Type B pancreatic cell (in vitro differentiated cells): ENCODE data around the gene C16orf89. TPM values are rescaled to one million over a fixed set of nuclear protein-coding genes. Genes with fewer than 3 reads are reported as not detected.

Source experiments
- DNase-seq: peaks from one replicate; pipeline ENCODE4 v3.0.0; 2021; ENCODE audit warnings: mixed read lengths; ENCODE audit not compliant: unreplicated experiment; ENCODE audit errors: extremely low spot score
- H3K27ac Mint-ChIP-seq: 2 replicates; pipeline ENCODE4 v1.8.0; 2021; ENCODE audit warnings: mild to moderate bottlenecking, mixed read lengths
- H3K27me3 Mint-ChIP-seq: 2 replicates; pipeline ENCODE4 v1.8.0; 2021; ENCODE audit warnings: mixed read lengths
- H3K36me3 Mint-ChIP-seq: 2 replicates; pipeline ENCODE4 v1.8.0; 2021; ENCODE audit warnings: mixed read lengths
- H3K4me1 Mint-ChIP-seq: one replicate; pipeline ENCODE4 v1.8.0; 2021; ENCODE audit warnings: mixed read lengths; ENCODE audit not compliant: unreplicated experiment
- H3K4me3 Mint-ChIP-seq: 2 replicates; pipeline ENCODE4 v1.8.0; 2021; ENCODE audit warnings: mild to moderate bottlenecking, mixed read lengths
- H3K9me3 Mint-ChIP-seq: 2 replicates; pipeline ENCODE4 v1.8.0; 2021; ENCODE audit warnings: mixed read lengths
- CTCF ChIP-seq: fragments of 200-600 bp; sonication (generic); conservative IDR thresholded peaks from 2 replicates; pipeline ENCODE4 v1.5.0; 2021; ENCODE audit warnings: antibody characterized with exemption, mild to moderate bottlenecking
- total RNA-seq: library from RNA; stranded (reverse); gene quantifications from 2 replicates; pipeline ENCODE4 v1.2.1, GENCODE V29; 2021; ENCODE audit warnings: low replicate concordance

C16orf89 gene
- total RNA-seq, 1 donor from 2014 or later: 0.75 TPM

DNA sequence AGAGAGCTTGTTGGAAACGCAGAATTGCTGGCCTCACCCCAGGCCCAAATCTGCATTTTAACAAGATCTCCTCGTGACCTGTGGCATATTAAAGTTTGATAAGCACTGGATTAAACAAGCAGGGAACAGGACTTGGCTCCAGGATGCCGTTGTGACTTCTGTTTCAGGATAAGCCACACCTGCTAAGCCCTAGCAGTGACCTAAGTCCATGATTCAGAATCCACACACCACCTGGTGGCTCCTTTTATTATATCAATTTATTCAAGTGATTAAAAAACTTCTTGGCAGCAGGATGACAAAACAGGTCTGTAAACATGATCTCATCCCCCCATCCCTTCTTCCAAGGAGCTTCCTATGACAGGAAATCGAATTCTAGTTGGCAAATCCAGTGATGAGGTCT lies 41.1 kb downstream of the C16orf89 start:
- DNase-seq: no peak
- TF ChIP-seq CTCF: no peak
- Mint-ChIP-seq H3K9me3 (no peaks in the 10 kb centered on the region), H3K27me3 (peaks cover 3% of the 10 kb centered on the region), H3K4me3 (no peak overlapping the region), H3K4me1 (no peaks in the 10 kb centered on the region), H3K27ac (no peak overlapping the region), H3K36me3 (no peaks in the 10 kb centered on the region)

DNA sequence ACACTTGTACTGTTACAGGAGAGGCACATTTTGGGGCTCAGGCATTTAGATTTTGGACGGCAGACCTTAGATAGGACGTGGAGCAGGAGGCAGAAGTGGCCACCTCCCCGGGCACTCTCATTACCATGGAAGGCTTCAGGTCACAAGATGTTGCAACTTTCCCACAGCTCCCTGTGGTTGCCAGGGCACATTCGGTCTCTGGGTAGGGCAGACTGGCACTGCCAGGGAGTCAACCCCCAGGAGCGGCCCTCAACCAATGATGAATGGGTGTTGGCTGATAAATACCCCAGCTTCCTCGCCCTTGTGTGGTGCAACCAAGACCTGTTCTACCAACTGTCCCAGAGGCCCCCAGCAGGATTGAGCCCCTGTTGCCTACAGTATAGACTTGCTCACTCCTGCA lies 43.2 kb downstream of the C16orf89 start:
- Mint-ChIP-seq H3K36me3 (no peaks in the 10 kb centered on the region), H3K4me3 (no peak overlapping the region), H3K27me3 (peaks cover 6% of the 10 kb centered on the region), H3K9me3 (no peaks in the 10 kb centered on the region), H3K27ac (no peak overlapping the region), H3K4me1 (no peaks in the 10 kb centered on the region)
- TF ChIP-seq CTCF: no peak
- DNase-seq: no peak

DNA sequence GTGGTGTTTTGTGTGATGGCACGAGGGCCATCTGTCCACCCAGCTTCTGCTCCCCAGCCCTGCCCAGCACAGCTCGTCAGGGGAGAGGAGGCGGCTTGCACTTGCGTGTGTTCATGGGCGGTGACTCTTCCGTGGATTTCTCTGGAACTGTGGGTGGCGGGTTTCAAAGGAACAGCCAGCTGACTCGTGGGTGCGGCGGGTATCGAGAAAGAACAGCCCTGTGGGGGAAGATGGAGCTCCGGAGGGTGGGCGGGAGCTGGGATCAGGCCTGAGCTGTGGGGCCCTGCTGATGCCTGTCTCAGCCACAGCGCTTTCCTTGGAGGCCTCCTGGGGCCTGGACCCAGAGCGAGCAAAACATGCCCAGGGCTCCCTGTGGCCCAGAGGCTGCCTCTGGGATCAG lies 45.2 kb downstream of the C16orf89 start:
- no peak overlapping the region for H3K4me3 Mint-ChIP-seq
- no peak for DNase-seq

DNA sequence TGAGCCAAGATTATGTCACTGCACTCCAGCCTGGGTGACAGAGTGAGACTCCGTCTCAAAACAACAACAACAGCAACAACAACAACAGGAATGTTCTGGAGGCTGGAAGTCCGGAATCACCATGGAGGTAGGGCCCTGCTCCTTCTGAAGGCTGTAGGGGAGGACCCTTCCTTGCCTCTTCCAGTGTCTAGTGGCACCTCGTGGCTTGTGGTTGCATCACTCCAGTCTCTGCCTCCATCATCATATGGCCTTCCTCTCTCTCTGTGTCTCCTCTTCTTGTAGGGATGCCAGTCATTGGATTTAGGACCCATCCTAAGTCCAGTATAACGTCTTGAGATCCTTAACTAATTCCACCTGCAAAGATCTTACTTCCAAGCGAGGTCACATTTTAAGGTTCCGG lies 46.0 kb downstream of the C16orf89 start:
- Mint-ChIP-seq H3K4me3 (no peak overlapping the region), H3K27me3 (peaks cover 9% of the 10 kb centered on the region), H3K9me3 (no peaks in the 10 kb centered on the region)

More for the DNA sequence above, 45.2 kb downstream of the C16orf89 start:
- Mint-ChIP-seq H3K27me3 (peaks cover 9% of the 10 kb centered on the region), H3K9me3 (no peaks in the 10 kb centered on the region), H3K36me3 (no peaks in the 10 kb centered on the region), H3K27ac (no peak overlapping the region), H3K4me1 (no peaks in the 10 kb centered on the region)
- TF ChIP-seq CTCF: no peak

DNA sequence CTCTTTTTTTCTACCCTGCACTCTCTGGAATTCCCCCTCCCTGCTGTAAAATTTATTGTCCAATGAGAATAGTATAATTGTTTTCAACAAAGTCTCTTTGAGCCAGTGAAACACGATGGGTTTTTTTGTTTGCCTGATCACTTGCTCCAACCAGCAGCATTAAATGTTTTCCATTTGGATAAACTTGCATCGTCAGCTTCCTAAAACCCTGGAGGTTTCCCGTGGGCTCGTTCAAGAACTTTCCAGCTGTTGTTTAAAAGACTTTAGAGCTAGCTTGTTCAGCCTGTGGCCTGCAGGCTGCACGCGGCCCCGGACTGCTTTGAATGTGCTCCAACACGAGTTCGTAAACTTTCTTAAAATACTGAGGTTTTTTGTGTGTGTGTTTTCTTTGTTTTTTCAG lies 47.0 kb downstream of the C16orf89 start:
- DNase-seq: no peak
- Mint-ChIP-seq H3K27me3 (peaks cover 9% of the 10 kb centered on the region), H3K9me3 (no peaks in the 10 kb centered on the region), H3K4me1 (no peaks in the 10 kb centered on the region), H3K4me3 (no peak overlapping the region), H3K27ac (no peak overlapping the region), H3K36me3 (no peaks in the 10 kb centered on the region)
- no peak for TF ChIP-seq CTCF

More for the DNA sequence above, 46.0 kb downstream of the C16orf89 start:
- Mint-ChIP-seq H3K4me1 (no peaks in the 10 kb centered on the region), H3K27ac (no peak overlapping the region), H3K36me3 (no peaks in the 10 kb centered on the region)
- no peak for TF ChIP-seq CTCF
- no peak for DNase-seq

DNA sequence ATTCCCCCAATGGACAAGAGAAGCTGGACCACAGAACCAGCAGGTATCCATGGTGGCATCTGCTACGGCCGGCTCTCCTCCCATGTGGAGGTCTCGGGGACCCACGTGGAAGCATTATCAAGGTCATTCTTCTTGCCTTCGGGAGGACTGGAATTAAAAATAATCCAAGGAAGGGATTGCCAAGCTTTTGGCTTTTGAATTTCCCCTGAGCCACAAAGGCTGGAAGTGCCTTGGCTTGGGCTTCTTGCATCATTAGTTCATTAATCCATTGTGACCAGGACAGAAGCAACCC lies 48.1 kb downstream of the C16orf89 start:
- Mint-ChIP-seq H3K4me1 (no peaks in the 10 kb centered on the region), H3K27ac (no peak overlapping the region), H3K4me3 (no peak overlapping the region), H3K27me3 (peaks cover 9% of the 10 kb centered on the region), H3K36me3 (no peaks in the 10 kb centered on the region), H3K9me3 (no peaks in the 10 kb centered on the region)
- TF ChIP-seq CTCF: no peak
- no peak for DNase-seq
